ENCODE data around the gene DIRAS1.

DIRAS1 gene

DNA sequence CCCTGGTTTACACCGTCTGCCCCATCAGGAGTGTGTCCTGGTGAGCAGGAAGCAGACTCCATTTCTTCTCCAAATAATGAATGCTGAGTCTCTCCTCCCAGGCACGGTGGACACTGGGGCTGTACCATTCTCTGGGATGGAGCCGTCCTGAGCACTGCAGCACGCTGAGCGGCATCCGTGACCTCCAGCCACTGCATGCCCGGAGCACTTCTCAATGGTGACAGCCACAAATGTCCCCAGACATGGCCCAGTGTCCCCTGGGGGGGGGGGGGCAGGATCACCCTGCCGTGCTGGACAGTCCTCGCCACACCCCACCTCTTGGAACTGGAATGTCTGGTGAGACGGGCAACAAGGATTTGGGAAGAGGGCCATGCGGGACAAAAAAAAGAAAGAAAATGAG, 56.1 kb downstream of the DIRAS1 start:
- CTCF ChIA-PET: no interaction called here
- DNase-seq (ENCODE audit: extremely low spot score): no peak
- TF ChIP-seq CTBP1 (IDR thresholded peaks at IDR 0.05; ENCODE audit: borderline replicate concordance) (no peak), TARDBP (IDR thresholded peaks at IDR 0.05) (no peak), LEF1 (IDR thresholded peaks at IDR 0.05; ENCODE audit: borderline replicate concordance) (no peak), HDGF (IDR thresholded peaks at IDR 0.05; ENCODE audit: borderline replicate concordance) (no peak), L3MBTL2 (conservative IDR thresholded peaks at IDR 0.05) (no peak), SUZ12 (IDR thresholded peaks at IDR 0.05) (no peak), ELF4 (IDR thresholded peaks at IDR 0.05) (no peak)
- POLR2A ChIA-PET: no interaction called here
